DOHH2 (cell line): ENCODE data around the gene MYBPC3.

Experiments used
- H3F3A ChIP-seq: fragments of 200-600 bp; sonication (generic), shearing (Covaris generic); 2 replicates; pipeline ENCODE4 v1.6.0; 2016; ENCODE audit warnings: antibody characterized with exemption, mild to moderate bottlenecking; ENCODE audit not compliant: control insufficient read depth, insufficient read depth
- H3K27ac ChIP-seq: fragments of 200-600 bp; sonication (generic); 2 replicates; pipeline ENCODE4 v1.5.1; 2014; ENCODE audit warnings: low read depth, mild to moderate bottlenecking, low read length, moderate library complexity
- H3K27me3 ChIP-seq: fragments of 200-600 bp; sonication (generic); 2 replicates; pipeline ENCODE4 v1.6.1; 2014; ENCODE audit warnings: mild to moderate bottlenecking, low read length, mixed read lengths; ENCODE audit not compliant: control insufficient read depth
- H3K36me3 ChIP-seq: fragments of 200-600 bp; sonication (generic); 2 replicates; pipeline ENCODE4 v1.6.1; 2014; ENCODE audit warnings: mild to moderate bottlenecking, low read length, moderate library complexity, mixed read lengths; ENCODE audit not compliant: control insufficient read depth
- H3K4me1 ChIP-seq: fragments of 200-600 bp; sonication (generic); 2 replicates; pipeline ENCODE4 v1.6.1; 2014; ENCODE audit warnings: mild to moderate bottlenecking, low read length, mixed read lengths; ENCODE audit not compliant: control insufficient read depth
- H3K4me2 ChIP-seq: fragments of 200-600 bp; sonication (generic); 2 replicates; pipeline ENCODE4 v1.6.0; 2014; ENCODE audit warnings: mild to moderate bottlenecking, low read length, moderate library complexity
- H3K4me3 ChIP-seq: fragments of 200-600 bp; sonication (generic); 2 replicates; pipeline ENCODE4 v1.5.1; 2014; ENCODE audit warnings: mild to moderate bottlenecking, low read length, mixed read lengths
- H3K79me2 ChIP-seq: fragments of 200-600 bp; sonication (generic); 2 replicates; pipeline ENCODE4 v1.6.1; 2014; ENCODE audit warnings: mild to moderate bottlenecking, low read length, mixed read lengths; ENCODE audit not compliant: control insufficient read depth
- H3K9me2 ChIP-seq: fragments of 200-600 bp; sonication (generic); replicated peaks from 2 replicates; pipeline ENCODE4 v1.6.1; 2014; ENCODE audit warnings: mild to moderate bottlenecking, low read length, mixed read lengths; ENCODE audit not compliant: control insufficient read depth
- H3K9me3 ChIP-seq: fragments of 200-600 bp; sonication (generic); 2 replicates; pipeline ENCODE4 v1.6.1; 2014; ENCODE audit warnings: antibody characterized with exemption, low read length, mixed read lengths; ENCODE audit not compliant: control insufficient read depth, insufficient read depth
- H4K20me1 ChIP-seq: fragments of 200-600 bp; sonication (generic); 2 replicates; pipeline ENCODE4 v1.6.0; 2014; ENCODE audit warnings: low read depth, mild to moderate bottlenecking, antibody characterized with exemption, low read length, moderate library complexity; ENCODE audit not compliant: control insufficient read depth, insufficient read depth
- CTCF ChIP-seq: fragments of 200-600 bp; sonication (generic); IDR thresholded peaks from one replicate; pipeline ENCODE4 v1.5.1; 2014; ENCODE audit warnings: antibody characterized with exemption, mild to moderate bottlenecking, low read depth, low read length; ENCODE audit not compliant: poor library complexity, severe bottlenecking
- EZH2phosphoT487 ChIP-seq: fragments of 200-600 bp; sonication (generic); IDR thresholded peaks from 2 replicates; pipeline ENCODE4 v1.6.1; 2017; ENCODE audit warnings: borderline replicate concordance, mild to moderate bottlenecking, antibody characterized with exemption, low read length, moderate library complexity, mixed read lengths

The MYBPC3 gene

GRCh38 chr11:47380078-47380477 lies 27.6 kb upstream of the MYBPC3 start:
- Histone ChIP-seq H3K9me3 (no peaks in the 10 kb centered on the region), H3K4me3 (no peak overlapping the region), H3F3A (no peaks in the 10 kb centered on the region), H3K4me2 (no peak overlapping the region), H3K9me2 (no peaks in the 10 kb centered on the region), H3K27me3 (no peaks in the 10 kb centered on the region), H4K20me1 (no peaks in the 10 kb centered on the region), H3K4me1 (peaks cover 41% of the 10 kb centered on the region), H3K79me2 (peaks cover 38% of the 10 kb centered on the region), H3K36me3 (peaks cover 26% of the 10 kb centered on the region), H3K27ac (no peak overlapping the region)
- TF ChIP-seq EZH2phosphoT487 = no peak
- TF ChIP-seq CTCF = no peak

- Histone ChIP-seq H3K9me2 (no peaks in the 10 kb centered on the region), H3K4me3 (no peak overlapping the region), H3K27ac (no peak overlapping the region), H4K20me1 (no peaks in the 10 kb centered on the region), H3F3A (no peaks in the 10 kb centered on the region), H3K27me3 (no peaks in the 10 kb centered on the region), H3K79me2 (peaks cover 44% of the 10 kb centered on the region), H3K4me1 (peaks cover 48% of the 10 kb centered on the region), H3K36me3 (peaks cover 34% of the 10 kb centered on the region), H3K4me2 (peak overlapping the region; percentile 96; the same call in 1 of the 2 replicates), H3K9me3 (no peaks in the 10 kb centered on the region)
- TF ChIP-seq EZH2phosphoT487 (no peak), CTCF (no peak)
Measured at GRCh38 chr11:47379317-47379716, 26.8 kb upstream of the MYBPC3 start.

- peak overlapping the region; percentile 97 for H3K4me3 ChIP-seq
- peaks cover 48% of the 10 kb centered on the region for H3K79me2 ChIP-seq
- H3K36me3 ChIP-seq = peaks cover 39% of the 10 kb centered on the region
- TF ChIP-seq EZH2phosphoT487 (no peak), CTCF (no peak)
- no peaks in the 10 kb centered on the region for H3K27me3 ChIP-seq
- no peaks in the 10 kb centered on the region for H3F3A ChIP-seq
- H3K9me3 ChIP-seq = no peaks in the 10 kb centered on the region
- peaks cover 53% of the 10 kb centered on the region for H3K4me1 ChIP-seq
- peak overlapping the region; percentile 96 for H3K4me2 ChIP-seq
- H3K9me2 ChIP-seq = no peaks in the 10 kb centered on the region
- H3K27ac ChIP-seq = peak overlapping the region; percentile 78
- H4K20me1 ChIP-seq = no peaks in the 10 kb centered on the region
Measured at GRCh38 chr11:47378836-47379170, 26.3 kb upstream of the MYBPC3 start.
